Endothelial cell of umbilical vein (primary cell): ENCODE data around the gene ANKHD1.

ENCODE experiments used
- CTCF ChIP-seq, 2 donors: IDR thresholded peaks; 1 replicate in 1 of 2; 2 replicates in 1 of 2; pipeline ENCODE4 v1.5.1; 2011; ENCODE audit warnings: low read length in 2 of 2, mild to moderate bottlenecking in 2 of 2, moderate library complexity in 2 of 2, control low read depth in 1 of 2, inconsistent platforms in 1 of 2, low read depth in 1 of 2; ENCODE audit not compliant: insufficient read depth in 1 of 2; ENCODE audit errors: extremely low read depth in 1 of 2
- EZH2 ChIP-seq: IDR thresholded peaks from 2 replicates; pipeline ENCODE4 v1.6.1; 2012; ENCODE audit warnings: borderline replicate concordance, low read depth, mild to moderate bottlenecking, moderate library complexity, low read length, inconsistent platforms; ENCODE audit not compliant: severe bottlenecking
- FOS ChIP-seq: IDR thresholded peaks from 2 replicates; pipeline ENCODE4 v1.6.1; 2011; ENCODE audit warnings: mild to moderate bottlenecking, low read length, moderate library complexity, borderline replicate concordance; ENCODE audit not compliant: insufficient read depth
- MAX ChIP-seq: IDR thresholded peaks from 2 replicates; pipeline ENCODE4 v1.6.1; 2011; ENCODE audit not compliant: insufficient read depth, insufficient read length
- MYC ChIP-seq: IDR thresholded peaks from one replicate; pipeline ENCODE4 v1.6.1; 2011; ENCODE audit warnings: mild to moderate bottlenecking, low read depth, low read length
- POLR2A ChIP-seq: IDR thresholded peaks from 2 replicates; pipeline ENCODE4 v1.6.1; 2012; ENCODE audit warnings: low read depth, mild to moderate bottlenecking, control low read depth, low read length
- POLR2AphosphoS5 ChIP-seq: IDR thresholded peaks from 2 replicates; pipeline ENCODE4 v1.6.1; 2012; ENCODE audit warnings: low read depth, mild to moderate bottlenecking, control low read depth, low read length, moderate library complexity; ENCODE audit not compliant: insufficient read depth

GRCh38 chr5:140588311-140589070, 186.9 kb downstream of the ANKHD1 start:
- TF ChIP-seq FOS (no peak), CTCF (IDR thresholded peaks at IDR 0.05; ENCODE audit: extremely low read depth in 1 of 2, insufficient read depth in 1 of 2, low read depth in 1 of 2, low read length in 2 of 2) (no peak), MAX (no peak), POLR2AphosphoS5 (no peak), POLR2A (no peak), EZH2 (no peak), MYC (no peak)
